MV-4-11 (cell line): ENCODE data around the gene UGT1A7.

Experiments used
- DNase-seq: peaks from one replicate; lab custom pipeline; 2025; lab: John Stamatoyannopoulos, UW

Gene UGT1A7

DNA sequence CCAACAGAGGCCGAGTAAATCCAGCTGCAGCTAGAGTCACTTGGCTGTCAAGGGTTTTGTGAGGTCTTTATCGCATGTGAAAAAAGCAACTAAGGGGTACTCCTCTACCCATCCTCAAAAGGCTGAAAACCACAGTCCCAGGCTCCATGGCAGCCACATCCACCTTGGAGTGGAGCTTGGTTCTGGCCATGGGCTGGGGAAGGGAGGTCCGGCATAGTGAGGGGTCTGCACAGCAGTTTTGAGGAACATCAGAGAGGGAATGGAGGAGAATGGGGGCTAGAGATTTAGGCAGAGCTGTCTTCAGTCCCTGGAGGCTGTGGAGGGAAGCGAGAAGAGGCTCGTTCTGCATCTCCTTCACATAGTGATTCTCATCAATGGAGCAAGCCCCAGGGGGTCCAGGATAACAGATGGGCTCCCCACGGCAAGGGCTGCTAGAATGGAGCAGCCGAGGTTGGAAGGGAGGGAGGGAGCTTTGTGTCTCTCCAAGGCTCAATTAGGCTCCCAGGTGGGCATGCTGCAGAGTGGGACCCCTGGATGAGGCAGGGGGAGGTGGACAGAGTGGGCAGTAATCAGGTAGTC, 117.5 kb downstream of the UGT1A7 start:
- DNase-seq, result no peak

DNA sequence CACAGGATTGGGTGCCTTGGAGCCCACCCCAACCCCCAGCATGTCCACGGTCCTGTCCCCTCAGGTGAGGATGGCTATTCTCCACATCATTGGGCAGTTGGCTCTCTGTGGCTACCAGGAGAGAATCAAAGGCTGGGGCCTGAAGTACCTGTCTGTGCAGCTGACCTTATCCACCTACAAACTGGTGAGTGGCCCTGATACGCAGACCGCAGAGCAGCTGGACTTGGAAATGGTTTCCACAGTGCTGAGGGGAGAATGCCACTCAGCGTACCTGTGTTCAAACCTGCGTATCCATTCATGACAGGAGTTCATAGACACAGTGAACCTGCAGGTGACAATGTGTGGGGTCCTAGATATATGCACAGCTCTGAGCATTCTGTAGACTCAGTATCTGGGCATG, 118.0 kb downstream of the UGT1A7 start:
- no peak for DNase-seq

DNA sequence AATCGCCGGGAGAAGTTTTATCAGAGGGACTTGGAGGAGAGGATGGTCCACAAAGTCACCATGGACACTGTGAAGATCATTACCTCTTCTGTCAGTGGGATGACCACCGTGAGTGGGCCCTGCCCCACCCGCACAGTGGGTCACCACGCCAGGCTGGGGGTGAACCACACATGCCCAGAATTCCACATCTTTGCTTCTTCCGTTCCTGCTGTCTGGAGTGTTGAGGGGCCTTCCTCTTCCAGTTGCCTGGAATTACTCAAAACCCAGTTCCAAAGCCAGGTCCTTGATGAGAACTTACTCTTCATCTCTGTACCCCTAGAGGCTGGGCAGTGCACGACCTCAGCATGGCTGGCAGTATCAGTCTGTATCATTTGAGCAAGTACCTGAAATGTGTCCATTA, 118.5 kb downstream of the UGT1A7 start:
- no peak for DNase-seq

DNA sequence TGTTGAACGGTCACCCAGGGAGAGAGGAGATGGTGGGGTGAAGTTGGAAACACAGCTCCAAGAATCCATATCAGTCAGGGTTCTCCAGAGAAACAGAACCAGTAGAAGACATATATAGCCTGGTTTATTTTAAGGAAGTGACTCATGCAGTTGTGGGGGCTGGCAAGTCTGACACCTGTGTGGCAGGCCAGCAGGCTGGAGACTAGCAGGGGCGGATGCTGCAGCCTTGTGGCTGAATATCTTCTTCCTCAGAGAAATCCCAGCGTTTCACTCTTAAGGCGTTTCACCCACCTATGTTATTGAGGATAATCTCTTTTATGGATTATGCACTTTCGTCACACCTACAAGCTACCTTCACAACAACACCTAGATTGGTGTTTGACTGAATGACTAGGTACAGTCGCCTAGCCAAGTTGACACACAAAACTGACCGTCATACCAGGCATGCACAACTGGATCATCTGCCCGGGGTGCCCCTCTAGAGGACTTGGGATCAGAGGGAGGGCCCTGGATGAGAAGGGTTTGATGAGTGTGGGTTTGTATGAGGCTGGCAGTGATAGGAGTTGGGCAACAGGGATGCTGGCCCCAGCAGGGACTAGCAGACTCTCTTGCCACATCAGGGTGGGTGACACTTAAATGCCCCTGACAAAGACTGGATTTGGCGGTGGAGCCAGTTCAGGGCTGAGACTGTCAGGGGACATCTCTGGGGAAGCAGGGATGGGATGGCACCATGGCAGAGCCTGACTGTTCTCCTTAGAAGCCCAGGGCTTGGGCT, 119.8 kb downstream of the UGT1A7 start:
- no peak for DNase-seq

- no peak for DNase-seq
Measured at GRCh38 chr2:233802132-233802815, 120.6 kb downstream of the UGT1A7 start.

DNA sequence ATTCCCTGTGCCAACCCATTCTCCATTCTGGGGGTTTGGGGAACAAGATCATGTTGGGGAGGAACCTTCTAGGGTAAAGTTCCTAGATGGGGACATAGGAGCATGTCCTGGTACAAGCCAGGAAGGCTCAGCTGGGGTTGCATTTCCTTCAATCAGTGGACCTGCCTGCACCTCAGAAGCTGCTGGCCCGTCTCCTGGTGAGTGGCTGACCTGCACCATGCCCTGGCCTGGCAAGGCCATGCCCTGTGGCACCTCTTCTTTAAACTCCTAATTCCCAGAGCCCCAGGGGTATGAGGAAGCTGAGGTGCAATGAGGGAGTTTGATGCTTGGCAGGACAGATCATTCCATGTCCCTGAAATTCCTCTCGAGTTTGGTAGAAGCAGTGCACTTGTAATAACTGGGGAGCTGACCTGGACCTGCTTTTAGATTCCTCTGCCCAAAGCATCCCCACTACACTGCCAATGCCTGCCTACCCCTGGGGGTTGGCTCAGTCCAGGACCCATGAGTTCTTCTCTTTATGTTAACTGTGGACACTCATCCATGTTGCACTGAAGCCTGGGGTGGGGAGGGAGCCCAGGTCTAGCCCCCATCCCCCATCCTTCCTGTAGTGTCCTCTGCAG, 121.7 kb downstream of the UGT1A7 start:
- DNase-seq, result no peak

- DNase-seq, result no peak
Measured at GRCh38 chr2:233803994-233804393, 122.3 kb downstream of the UGT1A7 start.

GRCh38 chr2:233807215-233807865, 125.6 kb downstream of the UGT1A7 start:
- DNase-seq, result no peak

- no peak for DNase-seq
Measured at GRCh38 chr2:233807966-233808935, 126.5 kb downstream of the UGT1A7 start.

GRCh38 chr2:233810385-233810784, 128.7 kb downstream of the UGT1A7 start:
- no peak for DNase-seq

DNA sequence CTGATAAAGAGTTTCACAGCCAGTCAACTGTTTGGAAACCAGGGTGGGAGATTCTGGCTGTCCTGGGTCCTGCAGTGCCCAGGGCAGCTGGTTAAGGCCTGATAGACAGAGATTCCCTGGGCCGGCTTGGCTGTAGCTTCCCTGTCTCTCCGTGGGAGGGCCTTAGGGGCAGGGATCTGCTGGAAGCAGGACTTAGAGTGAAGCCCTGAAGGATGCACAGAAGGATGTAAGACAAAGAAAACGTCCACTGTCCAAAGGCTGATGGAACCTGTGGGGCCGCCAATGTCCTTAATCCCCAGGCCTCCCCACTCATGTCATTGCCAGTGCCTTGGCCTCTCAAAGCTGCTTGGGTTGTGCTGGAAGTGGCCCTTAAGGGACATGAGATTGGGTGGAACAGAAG, 129.4 kb downstream of the UGT1A7 start:
- no peak for DNase-seq

DNA sequence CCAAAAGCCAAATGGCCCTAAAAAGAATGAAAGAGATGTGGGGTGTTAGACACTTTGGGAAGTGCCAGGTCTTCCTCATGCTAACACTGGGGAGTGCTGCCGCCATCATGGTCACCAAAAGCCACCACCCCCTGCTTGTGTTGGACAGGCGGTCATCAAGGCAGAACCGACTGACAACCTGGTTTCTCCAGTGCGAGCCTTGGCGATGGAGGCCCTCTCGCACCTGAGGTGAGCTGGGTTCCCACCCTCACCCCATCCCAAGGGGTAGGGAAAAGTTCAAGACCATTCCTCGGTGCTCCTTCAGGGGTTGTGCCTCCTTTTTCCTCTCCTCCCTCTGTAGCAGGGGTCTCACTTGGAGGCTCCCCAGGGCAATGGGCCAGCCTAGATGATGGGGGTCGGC, 130.0 kb downstream of the UGT1A7 start:
- no peak for DNase-seq

GRCh38 chr2:233813236-233814055, 131.7 kb downstream of the UGT1A7 start:
- DNase-seq, result no peak

- DNase-seq, result no peak
Measured at GRCh38 chr2:233814056-233814835, 132.5 kb downstream of the UGT1A7 start.

GRCh38 chr2:233815861-233816260, 134.2 kb downstream of the UGT1A7 start:
- DNase-seq, result no peak

- DNase-seq, result no peak
Measured at GRCh38 chr2:233816334-233816733, 134.6 kb downstream of the UGT1A7 start.

DNA sequence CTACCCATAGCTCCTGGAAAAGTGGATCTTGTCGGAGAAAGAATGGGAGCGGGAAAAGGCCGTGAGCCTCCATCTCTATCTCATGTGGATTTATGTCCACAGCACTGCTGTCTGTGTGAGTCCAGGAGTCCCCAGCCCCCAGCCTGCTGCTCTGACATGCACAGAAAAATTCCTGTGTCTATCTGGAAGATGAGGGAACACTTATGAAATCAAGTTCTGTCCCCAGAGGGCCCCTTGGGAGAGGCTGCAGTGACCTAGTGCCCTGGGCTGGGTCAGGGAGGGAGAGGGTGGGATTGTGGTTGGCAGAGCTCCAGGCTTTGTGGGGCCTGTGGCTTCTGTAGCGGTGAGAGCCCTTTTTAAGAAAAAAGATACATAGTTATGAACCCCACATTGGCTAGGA, 135.1 kb downstream of the UGT1A7 start:
- no peak for DNase-seq

GRCh38 chr2:233817361-233817911, 135.7 kb downstream of the UGT1A7 start:
- DNase-seq, result no peak

- no peak for DNase-seq
Measured at GRCh38 chr2:233817995-233818638, 136.4 kb downstream of the UGT1A7 start.
